BE2C (cell line): ENCODE results near the gene COX7B.

ENCODE experiments used
- DNase-seq: peaks from one replicate; pipeline ENCODE4 v3.0.0-alpha.2; 2020
- H3K27me3 ChIP-seq: fragments of 250-450 bp; sonication (Bioruptor Pico); 2 replicates; pipeline ENCODE4 v1.5.1; 2020; ENCODE audit warnings: mild to moderate bottlenecking
- H3K36me3 ChIP-seq: fragments of 250-450 bp; sonication (Bioruptor Pico); 2 replicates; pipeline ENCODE4 v1.5.1; 2020; ENCODE audit warnings: mild to moderate bottlenecking
- H3K4me1 ChIP-seq: fragments of 250-450 bp; sonication (Bioruptor Pico); 2 replicates; pipeline ENCODE4 v1.5.1; 2020
- H3K4me3 ChIP-seq: 2 replicates; pipeline ENCODE4 v1.5.1; 2011; ENCODE audit warnings: low read depth, low read length
- H3K9me3 ChIP-seq: fragments of 250-450 bp; sonication (Bioruptor Pico); 2 replicates; pipeline ENCODE4 v1.5.1; 2020
- CTCF ChIP-seq: IDR thresholded peaks from 2 replicates; pipeline ENCODE4 v1.5.1; 2012; ENCODE audit warnings: mild to moderate bottlenecking, low read depth, low read length

Gene COX7B

GRCh38 chrX:77952173-77952572, 52.9 kb downstream of the COX7B start:
- Histone ChIP-seq H3K9me3 (no peaks in the 10 kb centered on the region), H3K27me3 (no peaks in the 10 kb centered on the region)
- no peak for TF ChIP-seq CTCF

GRCh38 chrX:77953302-77953701, 54.0 kb downstream of the COX7B start:
- no peaks in the 10 kb centered on the region for H3K36me3 ChIP-seq
- TF ChIP-seq CTCF = no peak
- H3K27me3 ChIP-seq = no peaks in the 10 kb centered on the region
- DNase-seq = no peak
- no peak overlapping the region for H3K4me3 ChIP-seq
- no peaks in the 10 kb centered on the region for H3K9me3 ChIP-seq
- no peaks in the 10 kb centered on the region for H3K4me1 ChIP-seq

More at GRCh38 chrX:77952173-77952572, 52.9 kb downstream of the COX7B start:
- Histone ChIP-seq H3K4me1 (no peaks in the 10 kb centered on the region), H3K36me3 (no peaks in the 10 kb centered on the region), H3K4me3 (no peak overlapping the region)
- no peak for DNase-seq

- no peaks in the 10 kb centered on the region for H3K9me3 ChIP-seq
Observed at GRCh38 chrX:77953708-77954107, 54.4 kb downstream of the COX7B start.

More at GRCh38 chrX:77953708-77954107, 54.4 kb downstream of the COX7B start:
- no peaks in the 10 kb centered on the region for H3K36me3 ChIP-seq
- no peak for TF ChIP-seq CTCF
- DNase-seq = no peak
- H3K4me3 ChIP-seq = no peak overlapping the region
- H3K27me3 ChIP-seq = no peaks in the 10 kb centered on the region
- no peaks in the 10 kb centered on the region for H3K4me1 ChIP-seq
